ENCODE results near the gene SFR1.

The SFR1 gene, protein sequence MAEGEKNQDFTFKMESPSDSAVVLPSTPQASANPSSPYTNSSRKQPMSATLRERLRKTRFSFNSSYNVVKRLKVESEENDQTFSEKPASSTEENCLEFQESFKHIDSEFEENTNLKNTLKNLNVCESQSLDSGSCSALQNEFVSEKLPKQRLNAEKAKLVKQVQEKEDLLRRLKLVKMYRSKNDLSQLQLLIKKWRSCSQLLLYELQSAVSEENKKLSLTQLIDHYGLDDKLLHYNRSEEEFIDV

DNA sequence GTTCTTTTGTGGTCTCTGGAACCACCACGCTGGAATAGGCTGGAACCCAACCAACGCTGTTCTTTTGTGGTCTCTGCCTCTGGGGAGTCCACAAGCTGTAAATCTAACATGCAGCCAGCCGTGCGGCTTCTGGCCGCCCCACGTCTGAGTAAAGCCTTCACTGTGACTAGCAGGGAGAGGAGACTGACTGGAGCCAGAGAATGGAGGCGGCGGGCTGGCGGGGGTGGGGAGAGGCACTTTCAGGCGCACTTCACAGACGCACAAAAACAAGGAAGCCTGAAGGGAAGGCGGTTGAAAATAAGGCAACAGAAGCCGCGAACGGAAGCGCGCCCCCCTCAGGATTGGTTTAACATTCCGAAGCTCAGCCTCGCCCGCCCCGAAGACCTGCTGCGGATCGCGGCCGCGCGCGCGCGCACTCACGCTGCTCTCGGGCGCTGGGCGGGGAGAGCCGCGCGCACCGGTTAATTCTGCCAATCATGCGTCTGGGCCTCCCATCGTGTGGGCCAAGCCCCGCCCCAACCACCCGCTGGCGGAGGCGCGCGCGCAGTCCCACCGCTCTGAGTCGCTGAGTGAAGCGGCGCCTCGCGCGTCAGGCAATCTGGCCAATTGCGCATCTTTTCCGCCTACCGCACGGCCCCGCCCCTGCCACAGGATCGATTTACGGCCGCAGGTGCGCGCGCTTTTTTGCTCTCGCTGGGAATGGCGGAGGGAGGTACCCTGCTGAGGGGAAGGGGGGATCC lies at the start of gene SFR1:
SFR1 (plus strand) TSS at position 687 of the 740 bp plus-strand sequence; CDS start at position 700, 13 bp downstream.
- DNase-seq (ENCODE audit: low spot score) = peak; percentile 98

DNA sequence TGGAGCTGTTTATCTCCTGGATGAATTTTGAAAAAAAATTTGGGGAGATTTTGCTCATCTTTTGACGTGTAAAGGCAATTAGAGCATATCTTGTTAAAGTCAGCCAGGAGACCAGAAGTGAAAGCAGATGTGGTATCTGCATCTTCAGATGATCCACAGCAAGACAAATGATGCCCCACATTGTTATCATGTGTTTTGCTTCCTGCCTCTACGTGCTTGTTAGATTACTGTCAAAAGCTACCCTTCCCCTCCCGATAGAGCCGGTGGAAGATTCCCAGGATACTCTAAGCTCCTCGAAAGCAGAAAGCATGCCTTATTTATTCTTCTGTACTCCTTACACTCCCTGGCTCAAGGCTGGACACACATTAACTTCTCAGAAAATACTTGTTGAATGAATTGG lies 49.2 kb upstream of the SFR1 start:
- DNase-seq (ENCODE audit: low spot score) = no peak

- no peak for DNase-seq (ENCODE audit: low spot score)
Measured at GRCh38 chr10:104074505-104074904, 47.5 kb upstream of the SFR1 start.

GRCh38 chr10:104076743-104077160 lies 45.2 kb upstream of the SFR1 start:
- peak; percentile 95 for DNase-seq (ENCODE audit: low spot score)

DNA sequence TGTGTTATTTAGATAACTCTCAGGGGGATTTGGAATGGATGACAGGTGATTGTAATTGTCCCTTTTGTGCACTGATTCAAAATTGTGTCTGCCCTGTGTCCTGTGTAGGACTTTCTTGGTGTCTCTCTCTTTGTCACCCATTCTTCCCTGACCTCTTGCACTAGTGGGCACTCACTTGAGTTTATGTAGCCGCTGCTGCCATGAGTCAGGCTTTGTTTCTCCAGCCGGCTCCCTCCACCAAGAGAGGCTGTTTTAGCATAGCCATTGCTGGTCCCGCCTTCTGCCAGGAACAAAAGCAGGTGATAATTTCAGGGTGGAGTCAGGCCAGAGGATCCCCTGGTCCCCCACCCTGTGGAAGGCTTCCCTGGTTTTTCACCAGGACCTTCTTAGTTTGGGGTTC lies 44.7 kb upstream of the SFR1 start:
- peak; percentile 56 for DNase-seq (ENCODE audit: low spot score)

- DNase-seq (ENCODE audit: low spot score) = no peak
Measured at GRCh38 chr10:104077663-104078151, 44.3 kb upstream of the SFR1 start.

DNA sequence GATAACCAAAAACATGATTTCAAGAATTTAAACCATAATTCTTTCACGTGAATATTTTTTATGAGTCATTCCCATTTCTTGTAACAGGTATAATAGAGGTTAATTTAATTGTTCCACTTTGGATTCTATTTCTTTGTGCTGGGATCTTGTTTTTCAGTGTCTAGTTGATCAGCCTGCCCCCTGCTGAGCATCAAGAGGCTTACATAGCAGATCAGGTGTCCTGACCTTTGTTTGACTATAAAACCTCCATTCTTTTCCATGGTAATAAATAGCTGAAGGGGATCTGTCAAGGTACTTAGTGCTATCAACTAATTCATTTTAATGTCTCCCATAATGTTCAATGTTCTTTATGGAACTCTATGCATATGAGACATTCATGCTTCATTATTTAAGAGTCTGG lies 41.2 kb upstream of the SFR1 start:
- peak; percentile 32 for DNase-seq (ENCODE audit: low spot score)

DNA sequence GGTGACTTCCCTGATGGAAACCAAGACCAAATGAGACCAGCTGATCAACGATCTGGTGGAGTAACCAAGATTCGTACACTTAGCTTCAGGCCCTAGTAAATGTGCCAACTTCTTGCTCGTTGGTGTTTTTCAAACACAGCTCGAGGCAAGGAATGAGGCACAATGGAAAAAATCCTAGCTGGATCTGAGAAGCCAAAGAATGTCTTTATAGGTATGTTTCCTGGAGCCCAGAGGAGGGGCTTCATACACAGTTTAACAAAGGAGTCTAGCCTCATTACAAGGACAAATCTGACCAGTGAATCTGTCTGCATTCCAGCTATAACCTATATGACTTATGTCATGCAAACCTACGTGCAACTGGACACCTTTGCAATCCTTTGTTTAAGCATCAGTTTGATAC lies 40.0 kb upstream of the SFR1 start:
- DNase-seq (ENCODE audit: low spot score) = no peak

DNA sequence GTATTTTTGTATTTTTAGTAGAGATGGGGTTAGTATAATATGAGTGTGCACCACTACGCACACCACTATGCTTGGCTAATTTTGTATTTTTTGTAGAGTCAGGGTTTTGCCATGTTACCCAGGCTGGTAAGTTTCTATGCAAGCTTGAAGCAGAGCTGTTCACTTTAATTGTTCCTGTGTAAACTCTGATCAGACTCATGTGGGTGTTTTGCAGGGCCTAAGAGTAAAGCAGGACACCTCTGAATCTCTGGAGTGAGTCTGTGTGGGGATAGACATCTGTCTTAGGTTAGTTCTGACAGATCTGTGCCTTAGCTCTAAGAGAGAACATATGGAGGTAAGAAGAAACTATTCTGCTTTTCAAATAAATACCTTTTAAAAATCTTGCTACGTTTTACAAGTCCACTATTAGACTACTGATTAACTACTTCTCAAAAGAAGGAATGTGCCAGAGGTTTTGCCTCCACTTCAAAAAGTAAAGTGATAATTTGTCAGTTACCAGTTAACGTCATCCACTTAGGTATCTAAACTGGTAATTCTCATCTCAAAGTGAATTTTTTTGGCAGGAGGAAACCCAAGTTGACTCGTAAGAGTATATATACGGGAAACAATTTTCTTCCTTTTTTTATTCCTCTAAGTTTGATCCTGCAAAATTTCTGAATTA lies 37.4 kb upstream of the SFR1 start:
- no peak for DNase-seq (ENCODE audit: low spot score)

- DNase-seq (ENCODE audit: low spot score) = no peak
Measured at GRCh38 chr10:104085801-104086400, 36.1 kb upstream of the SFR1 start, which contains the start of gene COL17A1. COL17A1 (minus strand) TSS chr10:104085880; CDS start chr10:104080673, 5,207 bp downstream.

DNA sequence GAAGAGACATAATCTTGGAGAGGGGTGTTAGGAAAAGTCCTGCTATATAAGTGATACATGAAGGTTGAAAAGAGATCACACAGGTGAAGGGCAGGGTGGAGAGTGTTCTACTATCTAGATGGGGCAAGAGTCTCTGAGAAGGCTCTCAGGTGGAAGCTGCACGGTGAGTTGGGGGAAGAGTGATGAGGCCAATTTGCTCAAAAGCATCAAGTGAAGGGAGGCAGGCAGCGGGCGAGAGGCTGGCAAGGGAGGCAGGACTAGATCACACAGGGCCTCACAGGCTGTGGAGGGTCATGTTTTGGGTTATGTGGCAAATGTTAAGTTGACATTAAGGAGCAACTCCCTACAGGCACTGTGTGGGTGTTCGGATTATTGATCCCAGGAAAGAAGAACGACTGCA lies 33.7 kb upstream of the SFR1 start:
- DNase-seq (ENCODE audit: low spot score) = no peak

DNA sequence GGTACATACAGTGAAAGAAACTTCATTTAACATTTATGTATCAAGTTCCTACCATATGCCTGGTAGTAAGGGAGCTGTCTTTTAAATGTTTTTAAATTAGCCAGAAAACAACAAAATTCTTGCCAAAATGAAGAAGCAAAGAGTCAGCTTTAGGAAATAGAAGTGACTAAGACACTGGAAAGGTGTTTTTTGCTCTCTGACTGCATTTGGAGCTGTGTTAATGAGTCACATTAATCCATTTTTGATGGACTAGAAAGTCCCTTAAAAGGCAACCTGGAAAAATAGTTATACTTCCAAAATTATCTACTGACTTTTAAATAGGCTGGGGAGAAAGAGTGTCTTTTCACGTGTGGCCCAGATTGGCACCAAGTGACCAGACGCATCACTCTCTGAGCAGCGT lies 32.4 kb upstream of the SFR1 start:
- DNase-seq (ENCODE audit: low spot score) = no peak

- DNase-seq (ENCODE audit: low spot score) = no peak
Measured at GRCh38 chr10:104090611-104091010, 31.4 kb upstream of the SFR1 start.

DNA sequence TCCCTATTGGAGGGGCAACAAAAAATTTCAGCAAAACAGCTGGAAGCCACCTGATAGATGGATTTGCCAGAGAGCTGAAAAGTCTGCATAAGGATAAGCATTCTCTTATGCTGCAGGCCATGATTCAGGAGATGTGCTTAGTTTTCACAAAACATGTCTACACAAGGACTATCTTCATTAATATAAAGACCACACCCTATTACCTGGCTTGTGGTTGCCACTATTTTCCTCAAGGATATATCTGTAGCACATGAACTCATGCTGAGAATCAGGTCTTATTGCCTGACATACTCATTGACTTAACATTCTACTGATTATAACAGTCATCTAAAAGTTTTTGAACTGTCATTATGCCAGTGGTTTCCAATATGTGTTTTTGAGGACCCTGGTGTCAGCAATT lies 29.2 kb upstream of the SFR1 start:
- DNase-seq (ENCODE audit: low spot score) = no peak

- no peak for DNase-seq (ENCODE audit: low spot score)
Measured at GRCh38 chr10:104096692-104097091, 25.3 kb upstream of the SFR1 start.

DNA sequence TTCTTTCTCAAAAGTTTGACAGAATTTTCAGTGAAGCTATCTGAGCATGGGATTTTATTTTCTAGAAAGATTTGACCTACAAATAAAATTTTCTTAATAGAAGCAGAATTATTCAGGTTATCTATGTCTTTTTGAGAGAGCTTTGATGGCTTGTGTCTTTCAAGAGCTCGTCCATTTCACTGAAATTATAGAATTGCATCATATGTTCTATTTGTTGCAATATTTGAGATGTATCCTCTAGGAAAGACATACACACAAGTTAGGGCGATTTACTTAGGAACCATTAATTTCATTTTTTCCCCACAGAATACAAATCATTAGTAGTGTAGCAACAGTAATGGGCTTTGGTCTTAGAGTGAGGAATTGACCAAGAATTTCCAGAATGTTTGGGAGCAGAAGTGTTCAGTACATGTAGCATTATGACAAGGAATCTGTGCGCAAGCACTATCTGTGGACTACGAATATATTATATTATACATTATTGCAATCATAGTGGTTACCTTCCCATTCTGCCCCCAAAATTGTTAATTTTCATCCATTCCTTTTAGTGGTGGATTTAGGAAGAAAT lies 23.5 kb upstream of the SFR1 start:
- no peak for DNase-seq (ENCODE audit: low spot score)

GRCh38 chr10:104099269-104099668 lies 22.7 kb upstream of the SFR1 start:
- no peak for DNase-seq (ENCODE audit: low spot score)

DNA sequence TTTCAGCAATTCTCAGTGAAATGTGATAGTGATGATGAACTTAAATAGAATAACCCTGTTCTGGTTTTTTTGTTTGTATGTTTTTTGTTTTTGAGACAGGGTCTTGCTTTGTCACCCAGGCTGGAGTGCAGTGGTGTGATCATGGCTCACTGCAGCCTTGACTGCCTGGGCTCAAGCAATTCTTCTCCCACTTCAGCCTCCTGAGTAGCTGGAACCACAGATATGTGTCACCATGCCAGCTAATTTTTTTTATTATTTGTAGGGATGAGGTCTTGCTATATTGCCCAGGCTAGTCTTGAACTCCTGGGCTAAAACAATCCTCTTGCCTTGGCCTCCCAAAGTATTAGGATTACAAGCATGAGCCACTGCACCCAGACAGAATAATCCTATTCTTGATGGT lies 22.0 kb upstream of the SFR1 start:
- no peak for DNase-seq (ENCODE audit: low spot score)

DNA sequence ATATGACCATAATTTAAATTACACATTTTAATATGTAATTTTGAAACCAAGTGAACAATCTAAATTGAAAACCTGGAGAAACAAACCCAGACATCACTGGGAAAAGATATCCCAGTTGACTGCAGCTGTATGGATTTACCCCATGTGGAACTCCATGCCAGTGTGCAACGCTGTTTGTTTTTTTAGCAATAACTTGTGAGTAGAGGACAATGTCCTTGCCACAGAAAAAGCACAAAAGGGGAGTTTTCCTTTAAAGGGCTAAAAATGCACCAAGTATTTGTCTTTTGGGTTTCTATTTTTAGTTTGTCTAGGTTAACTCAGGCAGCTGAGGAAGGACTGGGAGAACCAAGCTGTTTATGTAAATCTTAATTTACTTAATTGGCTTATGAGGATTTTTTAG lies 21.2 kb upstream of the SFR1 start:
- no peak for DNase-seq (ENCODE audit: low spot score)

- no peak for DNase-seq (ENCODE audit: low spot score)
Measured at GRCh38 chr10:104101902-104102301, 20.1 kb upstream of the SFR1 start.

- DNase-seq (ENCODE audit: low spot score) = no peak
Measured at GRCh38 chr10:104103956-104104355, 18.0 kb upstream of the SFR1 start.

DNA sequence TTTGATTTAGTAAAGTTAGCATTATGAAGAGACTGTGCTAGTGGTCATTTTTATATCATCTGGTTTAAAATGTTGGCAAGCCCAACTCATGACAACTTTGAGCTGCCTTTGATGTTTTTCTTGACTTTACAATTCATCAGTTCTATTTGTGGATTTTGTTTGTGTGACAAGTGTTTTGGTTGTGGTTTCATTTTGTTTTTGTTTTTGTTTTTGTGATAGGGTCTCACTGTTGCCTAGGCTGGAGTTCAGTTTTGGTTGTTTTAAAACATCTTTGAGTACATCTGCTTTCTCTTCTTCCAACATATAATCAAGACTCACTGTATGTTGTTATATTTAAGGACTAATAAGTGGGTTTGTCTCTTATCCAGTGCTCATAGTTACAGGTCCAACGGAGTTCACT lies 17.6 kb upstream of the SFR1 start:
- no peak for DNase-seq (ENCODE audit: low spot score)
